Measurements from ENCODE around the gene ABCA2.

- TF ChIP-seq TAF1 (IDR thresholded peaks at IDR 0.05; ENCODE audit: borderline replicate concordance, low read depth, low read length) (no peak), EP300 (IDR thresholded peaks at IDR 0.05; ENCODE audit: borderline replicate concordance in 1 of 2, low read depth in 1 of 2, low read length in 1 of 2) (no peak), ZBTB33 (IDR thresholded peaks at IDR 0.05; ENCODE audit: borderline replicate concordance, low read depth) (no peak), FOSL2 (IDR thresholded peaks at IDR 0.05; ENCODE audit: borderline replicate concordance, low read depth) (no peak), POLR2AphosphoS5 (IDR thresholded peaks at IDR 0.05; ENCODE audit: low read depth, low read length) (no peak), EZH2phosphoT487 (IDR thresholded peaks at IDR 0.05; ENCODE audit: borderline replicate concordance, low read depth) (no peak), MXI1 (IDR thresholded peaks at IDR 0.05; ENCODE audit: low read depth, low read length) (no peak), CTCF (IDR thresholded peaks at IDR 0.05) (no peak), RFX5 (IDR thresholded peaks at IDR 0.05; ENCODE audit: low read length) (no peak), USF2 (IDR thresholded peaks at IDR 0.05; ENCODE audit: borderline replicate concordance, low read depth, low read length) (no peak), REST (IDR thresholded peaks at IDR 0.05; ENCODE audit: low read depth, low read length) (no peak), NFIC (IDR thresholded peaks at IDR 0.05; ENCODE audit: borderline replicate concordance) (no peak), RAD21 (IDR thresholded peaks at IDR 0.05; ENCODE audit: low read length) (no peak)
Observed at GRCh38 chr9:137068539-137069507, 40.8 kb upstream of the ABCA2 start.

All from SK-N-SH (cell line).